LoVo (cell line): ENCODE measurements around the gene CAST.
"Not testable (repeated sequence)": the region's sequence is repeated elsewhere in the genome, so short reads cannot be mapped to it uniquely, and the experiment has no call there.

Experiments
- DNase-seq: peaks from one replicate; pipeline ENCODE4 v3.0.0-alpha.2; 2016; ENCODE audit warnings: low spot score

The CAST gene

DNA sequence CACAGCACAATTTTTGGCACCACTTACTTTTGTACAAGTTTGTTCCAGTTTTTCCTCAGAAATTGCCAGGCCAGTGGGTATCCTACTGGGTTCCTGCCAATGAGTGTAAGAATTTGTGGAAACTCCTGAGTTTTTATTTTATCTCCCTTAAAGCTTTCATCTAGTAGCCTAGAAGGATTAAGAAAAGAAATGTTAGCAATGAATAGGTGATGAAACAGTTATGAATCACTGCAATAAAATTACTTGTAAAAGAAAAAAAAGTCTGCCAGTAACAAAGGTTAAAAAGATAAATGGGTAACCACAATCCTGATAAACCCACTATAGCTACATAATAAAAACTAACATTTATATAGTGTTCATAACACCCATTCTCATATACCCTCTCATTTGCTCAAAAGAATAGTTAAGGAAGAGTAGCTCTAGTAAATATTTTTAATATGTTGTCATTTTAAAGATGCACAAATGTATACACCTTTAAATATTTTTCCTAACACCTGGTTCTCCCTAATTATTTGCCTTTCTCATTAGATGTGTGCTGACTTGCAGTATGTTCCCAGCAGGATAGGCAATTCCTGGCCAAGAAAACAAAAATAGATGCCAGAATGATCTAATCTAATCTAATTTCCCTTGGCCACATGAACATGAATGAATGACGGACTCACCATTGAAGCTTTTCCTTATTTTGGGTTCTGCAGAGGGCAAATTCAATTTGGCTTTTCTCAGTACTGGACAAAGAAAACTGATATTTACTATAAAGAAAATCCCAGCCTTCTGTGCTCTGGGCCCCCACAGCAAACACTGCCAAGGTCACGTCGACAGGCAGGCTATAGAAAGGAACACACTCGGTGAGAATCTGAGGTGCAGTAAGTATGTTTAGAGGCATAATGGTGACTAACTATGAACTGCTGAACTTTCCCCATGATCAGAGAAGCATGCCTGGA lies 119.1 kb downstream of the CAST start:
- DNase-seq, result peak; percentile 81

DNA sequence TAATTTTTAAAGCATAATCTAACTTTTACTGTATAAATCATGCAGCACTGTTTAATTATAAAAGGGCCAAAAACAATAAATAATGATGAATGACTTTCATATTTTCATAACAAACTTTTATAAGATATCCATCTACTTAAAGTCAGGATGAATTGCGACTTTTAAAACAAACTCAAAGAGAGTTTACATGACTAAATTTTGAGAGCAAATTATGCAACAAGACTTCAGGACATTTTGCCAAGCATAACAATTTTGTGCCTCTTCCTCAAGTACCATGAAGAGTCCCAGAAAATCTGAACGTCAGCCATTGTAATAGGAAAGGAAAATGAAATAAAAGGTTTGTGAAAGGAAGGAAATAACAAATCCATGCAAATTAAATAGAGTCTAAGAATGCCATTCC lies 121.2 kb downstream of the CAST start:
- DNase-seq, result no peak

DNA sequence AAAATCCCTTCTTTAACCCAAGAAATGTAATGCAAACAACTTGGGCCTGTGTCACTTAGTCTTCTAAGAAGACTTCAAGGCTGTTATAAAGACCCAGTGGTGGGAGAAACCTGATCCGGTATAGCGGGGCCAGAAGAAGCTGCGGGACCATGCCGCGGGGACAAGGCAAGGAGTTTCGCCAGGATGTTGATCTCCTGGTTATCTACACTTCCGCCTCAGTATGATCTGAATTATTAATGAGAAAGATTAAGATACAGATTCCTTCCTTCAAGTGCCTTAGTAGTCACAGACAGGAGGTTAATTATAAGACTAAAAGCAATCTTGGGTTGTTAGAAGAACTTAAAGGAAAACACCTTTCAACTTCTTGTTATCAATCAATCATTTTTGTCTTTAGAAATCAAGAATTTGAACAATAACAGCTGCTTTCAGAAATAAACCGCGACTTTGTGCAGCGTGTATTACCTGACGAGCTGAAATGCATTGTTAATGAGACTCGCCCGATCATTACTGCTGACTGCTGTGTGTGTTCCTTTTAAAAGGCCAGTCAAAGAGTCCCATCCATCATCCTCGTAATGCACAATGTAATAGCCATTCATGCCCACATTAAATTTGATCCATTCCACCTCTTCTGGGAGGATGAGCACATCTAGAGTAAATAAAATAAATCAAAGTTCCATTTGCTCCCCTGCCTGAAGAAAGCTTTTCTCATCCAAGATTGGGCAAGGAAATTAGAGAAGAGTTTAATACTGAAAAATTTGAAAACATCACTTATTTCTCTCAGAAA lies 123.3 kb downstream of the CAST start:
- DNase-seq, result no peak

DNA sequence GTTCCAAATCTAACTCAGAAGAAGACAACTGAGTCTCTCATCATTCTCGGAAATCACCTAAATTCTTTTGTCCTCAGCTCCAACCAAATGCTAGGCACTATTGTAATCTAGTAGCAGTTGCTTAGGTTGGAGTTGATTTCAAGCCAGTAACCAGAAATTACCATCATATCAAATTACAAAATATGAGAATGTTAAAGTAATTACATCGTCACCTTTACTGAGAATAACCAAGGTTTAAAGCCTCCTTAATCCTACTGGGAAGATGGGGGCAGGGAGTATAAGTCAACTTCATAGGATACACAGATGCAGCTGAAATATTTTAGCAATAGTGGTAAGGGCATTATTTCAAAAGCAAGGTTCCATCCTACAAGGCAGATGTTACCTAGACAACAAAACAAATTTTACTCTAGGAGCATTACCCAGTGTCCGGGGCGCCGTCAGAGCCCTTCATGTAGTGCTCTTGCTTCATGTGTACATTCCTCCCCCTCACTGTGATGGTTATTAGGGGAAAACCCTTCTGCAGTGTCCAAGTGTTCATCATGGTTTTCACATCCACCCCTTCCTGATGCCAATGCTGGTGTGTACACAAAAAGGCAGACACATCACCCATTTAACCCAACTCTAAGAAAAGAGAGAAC lies 126.1 kb downstream of the CAST start:
- no peak for DNase-seq

DNA sequence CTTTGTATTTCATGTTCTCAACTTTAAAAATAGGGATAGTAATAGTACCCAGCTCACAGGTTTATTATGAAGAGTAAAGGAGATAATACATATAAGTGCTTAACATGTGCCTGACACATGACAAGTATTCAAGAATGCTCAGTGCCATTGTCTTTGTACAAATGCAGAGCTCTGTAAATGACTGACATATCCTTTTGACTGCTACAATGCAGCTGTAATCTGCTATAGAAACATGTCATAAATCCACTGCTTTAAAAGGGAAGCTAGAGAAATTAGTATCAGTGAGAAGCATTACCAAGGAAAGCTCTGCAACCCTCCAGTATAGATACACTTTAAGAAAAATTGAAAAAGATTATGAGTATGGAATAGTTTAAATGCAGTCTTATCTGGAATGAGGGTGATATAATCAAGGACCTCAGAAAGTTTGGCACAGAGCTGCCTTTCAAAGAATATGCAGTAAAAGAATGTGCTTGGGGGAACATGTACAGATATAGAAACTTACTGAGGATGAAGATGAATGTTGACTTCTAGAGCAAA lies 127.7 kb downstream of the CAST start:
- no peak for DNase-seq

DNA sequence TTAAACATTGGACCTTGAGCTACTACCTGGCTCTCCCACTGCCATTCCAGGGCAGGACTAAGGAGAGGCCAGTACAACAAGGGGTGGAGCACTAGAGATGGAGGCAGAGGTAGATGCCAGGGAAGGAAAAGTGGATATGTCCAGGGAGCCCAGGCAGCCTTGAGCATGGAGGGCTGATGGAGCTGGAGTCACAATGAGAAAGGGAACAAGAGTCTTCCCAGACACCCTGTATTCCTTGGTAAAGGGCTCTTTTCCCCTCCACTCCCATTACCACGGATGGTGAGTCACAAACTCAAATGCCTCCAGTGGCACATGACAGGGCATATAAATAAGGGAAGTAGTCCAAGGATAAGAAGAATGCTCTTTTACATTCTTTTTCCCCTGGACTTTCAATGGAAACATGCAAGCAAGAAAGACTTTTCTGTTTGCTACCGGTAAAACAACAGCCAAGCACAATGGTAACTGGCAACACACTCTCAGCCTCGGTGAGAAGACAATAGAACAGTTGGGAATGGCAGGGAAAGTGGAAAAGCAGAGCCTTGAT lies 128.9 kb downstream of the CAST start:
- no peak for DNase-seq

DNA sequence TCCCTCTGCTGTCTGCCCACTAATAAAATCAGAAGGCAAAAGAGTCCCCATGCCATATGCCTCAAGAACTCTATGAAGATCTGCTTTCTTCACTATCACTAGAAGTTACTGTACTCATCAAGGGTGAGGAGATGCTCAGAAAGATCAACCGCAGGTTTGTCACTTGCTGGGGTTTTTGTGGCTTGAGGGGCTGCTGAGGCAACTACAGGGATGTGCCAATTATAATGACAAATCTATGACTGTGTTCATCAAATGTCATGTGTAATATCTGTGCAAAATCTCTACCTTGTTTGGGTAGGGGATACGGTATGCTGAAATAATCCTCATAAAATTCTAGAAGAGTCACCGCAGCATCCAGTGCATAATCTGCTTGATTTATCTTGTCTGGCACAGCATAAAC lies 132.6 kb downstream of the CAST start:
- DNase-seq, result no peak

DNA sequence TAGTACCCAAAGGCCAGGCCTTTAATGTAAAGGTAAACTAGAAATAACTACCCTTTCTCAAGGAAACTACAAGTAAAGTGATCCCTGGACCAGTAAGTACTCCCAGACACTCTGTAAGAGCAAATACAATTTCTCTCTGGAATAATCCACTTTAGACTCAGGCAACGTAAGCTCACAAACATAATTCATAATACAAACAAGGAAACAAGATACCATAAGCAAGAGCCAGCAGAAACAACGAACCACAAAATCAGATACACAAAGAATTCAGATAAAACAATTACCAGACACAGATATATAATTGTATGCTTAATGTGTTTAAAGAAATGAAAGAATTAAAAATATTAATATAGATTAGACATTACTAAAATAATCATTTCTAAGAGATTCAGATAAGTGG lies 133.4 kb downstream of the CAST start:
- no peak for DNase-seq

DNA sequence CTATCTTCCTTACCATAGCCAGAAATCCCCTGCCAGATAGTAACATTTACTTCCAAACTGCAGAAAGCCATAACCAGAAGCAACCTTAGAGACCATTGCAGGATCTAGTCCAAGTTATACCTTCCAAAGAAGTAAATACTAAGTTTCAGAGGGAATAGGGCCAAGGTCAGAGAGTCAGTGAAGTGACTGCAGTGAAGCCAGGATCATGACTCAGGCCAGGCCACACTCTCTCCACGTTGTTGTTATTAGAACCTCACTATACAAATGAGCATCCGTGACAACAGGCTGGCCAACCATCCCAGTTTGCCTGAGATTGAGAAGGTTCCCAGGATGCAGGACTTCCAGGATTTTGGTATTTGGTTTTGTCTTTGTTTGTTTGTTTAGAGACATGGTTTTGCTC lies 134.3 kb downstream of the CAST start:
- DNase-seq, result no peak

DNA sequence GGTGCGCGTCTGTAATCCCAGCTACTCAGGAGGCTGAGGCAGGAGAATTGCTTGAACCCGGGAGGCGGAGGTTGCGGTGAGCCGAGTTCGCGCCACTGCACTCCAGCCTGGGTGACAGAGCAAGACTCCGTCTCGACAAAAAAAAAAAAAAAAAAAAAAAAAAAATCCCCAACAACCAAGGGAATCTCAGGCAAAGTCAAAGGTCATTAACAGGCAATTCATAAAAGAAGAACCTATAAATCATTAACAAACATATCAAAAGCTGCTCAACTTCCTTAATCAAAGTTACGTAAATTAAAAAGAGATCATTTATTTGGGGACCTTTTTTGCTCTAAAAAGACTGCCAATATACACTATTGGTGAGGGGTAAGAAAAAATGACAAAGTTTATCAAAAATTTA lies 139.5 kb downstream of the CAST start:
- DNase-seq, result not testable (repeated sequence)

DNA sequence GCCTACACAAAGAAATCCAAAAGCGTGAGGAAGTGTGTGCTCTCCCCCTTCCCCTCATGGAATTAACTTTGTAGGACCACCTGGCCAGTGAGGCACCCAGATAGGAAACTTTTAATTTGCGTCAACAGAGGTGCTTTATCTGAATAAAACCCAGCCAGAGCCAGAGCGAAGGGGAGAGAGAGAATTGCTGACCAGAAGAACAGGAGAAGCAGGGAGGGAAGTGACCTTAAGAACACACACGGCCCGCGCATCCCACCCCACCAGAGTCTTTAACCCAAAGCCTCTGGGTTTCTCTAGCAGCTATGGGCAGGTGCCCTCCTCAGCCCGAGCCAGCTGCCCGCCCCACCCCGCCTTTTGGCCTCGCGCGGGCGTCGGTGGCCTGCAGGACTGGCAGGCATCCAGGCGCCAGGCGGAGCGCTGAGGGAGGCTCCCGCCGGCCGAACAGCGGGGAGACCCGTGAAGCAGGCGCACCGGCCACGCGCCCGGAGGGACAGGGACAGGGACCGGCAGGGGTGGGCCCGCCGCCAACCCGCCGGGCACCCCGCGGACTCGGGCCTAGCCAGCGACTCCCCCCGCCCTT lies 145.0 kb downstream of the CAST start:
- peak; percentile 84 for DNase-seq

DNA sequence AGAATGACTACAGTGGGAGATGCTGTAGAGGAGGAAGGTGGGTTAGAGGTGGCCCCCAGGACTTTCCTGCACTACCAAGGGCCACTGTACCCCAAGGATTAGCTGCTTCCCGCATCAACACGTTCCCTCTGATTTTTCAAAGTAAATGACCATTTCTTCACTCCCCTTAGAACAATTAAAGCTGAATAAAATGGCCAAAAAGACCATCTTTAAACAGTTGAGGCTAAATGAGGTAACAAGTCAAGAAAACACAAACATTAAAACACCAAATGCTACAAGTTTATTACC lies 146.3 kb downstream of the CAST start:
- no peak for DNase-seq

DNA sequence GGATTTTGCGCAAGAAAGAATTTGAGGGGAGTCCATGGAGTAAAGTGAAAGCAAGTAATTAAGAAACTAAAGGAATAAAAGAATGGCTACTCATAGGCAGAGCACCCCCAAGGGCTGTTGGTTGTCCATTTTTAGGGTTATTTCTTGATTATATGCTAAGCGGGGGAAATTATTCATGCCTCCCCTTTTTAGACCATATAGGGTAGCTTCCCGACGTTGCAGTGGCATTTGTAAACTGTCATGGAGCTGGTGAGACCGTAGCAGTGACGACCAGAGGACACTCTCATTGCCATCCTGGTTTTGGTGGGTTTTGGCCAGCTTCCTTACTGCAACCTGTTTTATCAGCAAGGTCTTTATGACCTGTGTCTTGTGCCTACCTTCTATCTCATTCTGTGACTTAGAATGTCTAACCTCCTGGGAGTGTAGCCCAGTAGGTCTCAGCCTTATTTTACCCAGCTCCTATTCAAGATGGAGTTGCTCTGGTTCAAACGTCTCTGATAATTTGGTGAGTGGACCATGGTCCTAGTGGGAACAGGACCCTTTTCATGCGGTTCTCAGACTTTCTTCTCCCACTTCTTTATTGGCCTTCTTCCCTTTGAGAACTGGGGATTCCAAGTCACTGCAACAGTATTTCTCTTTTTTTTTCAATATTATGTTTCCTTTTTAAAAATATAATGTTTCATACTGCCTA lies 146.8 kb downstream of the CAST start:
- DNase-seq, result no peak

DNA sequence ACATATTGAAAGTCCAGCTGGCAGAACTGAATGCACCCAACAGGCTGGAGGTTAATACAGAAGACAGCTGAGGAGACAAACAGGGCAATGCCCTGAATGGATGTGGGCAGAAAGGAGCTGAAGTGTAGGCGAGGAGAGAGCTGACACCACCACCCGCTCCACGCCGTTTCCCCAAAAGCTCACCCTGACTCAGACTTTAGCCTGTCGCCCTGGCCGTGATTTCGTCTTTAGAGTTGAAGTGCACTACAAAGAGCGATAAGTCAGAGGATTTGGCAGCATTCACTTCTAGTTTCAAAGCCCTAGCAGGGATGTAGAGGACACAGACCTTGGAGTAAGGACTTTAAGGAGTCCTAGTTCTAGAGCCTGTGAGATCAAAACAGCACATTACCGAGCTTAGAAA lies 147.7 kb downstream of the CAST start:
- no peak for DNase-seq

DNA sequence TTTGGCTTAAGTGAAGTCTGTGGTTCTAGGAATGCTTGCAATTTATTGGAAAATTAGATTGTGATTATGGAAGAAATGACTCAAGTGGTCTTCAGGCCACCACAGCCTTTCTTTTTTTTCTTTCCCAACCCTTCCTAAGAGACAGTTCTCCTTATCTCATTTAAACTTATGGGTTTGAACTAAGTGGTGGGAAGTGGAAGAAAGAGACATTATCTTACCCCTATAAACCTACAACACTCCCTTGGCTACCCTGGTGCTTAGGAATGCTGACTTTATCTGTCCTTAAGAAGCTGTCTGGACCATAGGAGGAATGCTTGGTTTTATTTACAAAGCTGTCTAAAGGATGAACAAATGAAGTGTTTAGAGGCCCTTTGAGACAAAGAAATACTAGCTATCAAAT lies 150.7 kb downstream of the CAST start:
- no peak for DNase-seq

DNA sequence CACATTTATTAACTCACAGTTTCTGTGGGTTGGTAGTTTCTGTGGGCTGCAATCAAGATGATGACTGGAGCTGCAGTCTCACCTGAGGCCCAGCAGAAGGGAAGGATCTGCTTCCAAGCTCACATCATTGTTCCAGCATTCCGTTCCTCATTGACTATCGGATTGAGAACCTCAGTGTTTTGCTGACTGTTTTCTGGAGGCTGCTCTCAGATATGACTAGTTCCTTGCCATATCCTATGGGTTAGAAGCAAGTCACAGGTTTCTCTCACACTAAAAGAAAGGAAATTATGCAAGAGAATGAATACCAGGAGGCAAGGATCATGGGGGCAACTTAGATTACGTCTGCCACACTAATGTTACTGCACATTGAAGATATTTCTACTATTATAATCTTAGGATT lies 151.9 kb downstream of the CAST start:
- no peak for DNase-seq

DNA sequence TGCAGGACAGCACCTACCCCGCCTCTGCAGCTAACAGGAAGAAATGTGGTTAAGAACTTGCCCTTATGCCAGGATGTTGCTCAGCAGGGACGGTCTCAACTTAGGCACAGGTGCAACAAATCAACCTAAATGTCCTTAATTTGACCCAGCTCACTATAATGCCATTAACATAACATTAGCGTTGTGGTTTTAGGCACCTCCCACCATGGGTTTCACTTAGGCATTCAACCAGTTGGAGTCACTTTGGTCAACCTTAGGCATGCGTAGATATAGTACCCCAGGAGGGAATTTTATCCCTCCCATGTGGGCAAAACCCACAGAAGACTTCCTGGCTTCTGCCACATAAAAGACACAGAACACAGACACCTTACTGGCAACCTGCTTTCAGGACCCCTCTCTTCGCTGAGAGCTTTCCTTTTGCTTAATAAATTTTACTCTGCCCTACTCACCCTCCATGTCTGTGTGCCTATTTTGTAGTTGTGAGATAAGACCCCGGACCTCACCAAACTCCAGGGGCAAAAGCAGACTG lies 154.3 kb downstream of the CAST start:
- no peak for DNase-seq

DNA sequence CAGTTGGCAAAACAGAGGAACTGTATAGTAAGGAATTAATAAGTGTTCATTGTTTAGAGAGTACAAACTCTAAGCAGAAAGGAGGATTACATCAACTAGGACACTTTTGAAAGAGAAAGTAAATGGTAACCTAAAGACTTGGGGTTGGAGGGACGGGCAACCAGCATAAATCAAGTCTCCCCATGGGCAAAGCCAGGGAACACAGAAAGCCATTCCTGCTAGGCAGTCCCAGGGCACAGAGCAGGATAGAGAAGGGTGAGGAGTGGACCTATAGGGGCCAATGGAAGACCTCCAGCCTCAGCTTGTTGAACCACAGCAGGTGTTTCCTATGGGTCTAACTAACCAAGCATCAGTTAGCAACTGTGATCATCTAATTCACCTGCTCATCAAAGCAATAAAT lies 154.8 kb downstream of the CAST start:
- no peak for DNase-seq

DNA sequence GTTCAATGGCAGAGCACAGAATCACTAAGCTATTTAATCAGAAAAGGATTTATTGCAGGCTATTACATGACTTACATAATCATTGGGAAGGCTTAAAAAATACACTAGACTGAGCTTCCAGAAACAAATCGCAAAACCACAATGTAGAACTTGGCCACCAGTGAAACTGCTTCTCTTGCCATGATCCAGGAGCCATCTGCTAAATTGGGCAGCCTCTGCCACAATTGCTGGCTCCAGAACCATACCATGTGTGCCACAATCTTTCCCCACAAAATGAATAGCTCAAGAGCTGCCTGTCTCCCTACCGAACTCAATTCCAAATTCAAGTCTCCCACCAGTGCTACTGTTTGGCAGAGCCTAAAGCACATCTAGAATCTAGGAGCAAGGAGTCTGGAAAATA lies 155.3 kb downstream of the CAST start:
- DNase-seq, result no peak

DNA sequence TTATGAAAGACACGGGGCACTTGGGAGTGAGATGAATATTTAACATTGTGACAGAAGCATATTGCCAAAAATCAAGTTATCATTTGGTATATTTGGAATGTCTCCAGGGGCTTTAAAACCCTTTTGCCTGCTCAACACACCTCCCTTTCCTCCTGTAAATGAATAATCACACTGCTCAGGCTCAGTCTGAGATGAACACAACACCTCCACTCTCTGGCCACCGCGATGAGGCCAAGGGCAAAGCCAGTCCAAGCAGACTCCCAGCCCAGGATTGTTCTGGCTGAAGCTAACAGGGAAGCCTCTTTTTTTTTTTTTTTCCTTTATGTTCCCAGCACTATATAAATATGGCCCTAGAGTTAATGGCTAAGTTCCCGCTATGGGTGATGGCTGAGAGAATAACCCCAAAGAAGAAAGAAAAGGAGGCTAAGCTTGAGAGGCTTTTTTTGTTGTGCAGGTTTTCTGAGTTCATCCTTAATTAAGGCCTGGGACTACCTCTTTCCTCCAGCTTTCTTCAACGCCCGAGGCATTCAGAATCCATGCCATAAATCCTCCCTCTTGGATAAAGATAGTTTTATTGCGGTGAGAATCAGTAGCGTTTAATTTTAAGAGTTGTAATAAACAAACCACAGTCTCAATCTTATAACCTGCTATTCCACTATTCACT lies 156.1 kb downstream of the CAST start:
- no peak for DNase-seq

DNA sequence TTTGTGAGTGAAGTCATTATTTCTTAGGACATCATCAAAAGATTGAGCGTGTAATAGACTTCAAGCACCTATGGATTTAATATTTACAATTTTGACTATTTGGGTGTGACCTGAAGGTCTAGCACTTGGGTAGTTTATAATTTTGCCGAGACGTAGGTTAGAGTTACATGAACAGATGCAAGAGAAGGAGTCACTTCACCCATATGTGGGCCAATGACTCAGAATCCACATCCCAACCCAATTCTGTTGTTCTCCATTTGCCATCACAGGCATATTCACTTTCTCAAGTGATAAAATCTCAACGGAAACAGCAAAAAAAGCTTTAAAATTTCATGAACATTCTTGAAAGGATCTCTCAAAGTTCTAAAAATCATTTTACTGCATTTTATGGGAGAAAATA lies 157.6 kb downstream of the CAST start:
- DNase-seq, result no peak
